HG03280 (cell line): Measurements from ENCODE around the gene KSR1.
"Not testable (repeated sequence)": the region's sequence is repeated elsewhere in the genome, so short reads cannot be mapped to it uniquely, and the experiment has no call there.

Source experiments
- ATAC-seq: cut with Tn5 transposase; IDR thresholded peaks from one replicate; pipeline ENCODE4 v1.9.1; 2021; ENCODE audit warnings: mild to moderate bottlenecking, moderate library complexity; ENCODE audit not compliant: unreplicated experiment

The KSR1 gene

DNA sequence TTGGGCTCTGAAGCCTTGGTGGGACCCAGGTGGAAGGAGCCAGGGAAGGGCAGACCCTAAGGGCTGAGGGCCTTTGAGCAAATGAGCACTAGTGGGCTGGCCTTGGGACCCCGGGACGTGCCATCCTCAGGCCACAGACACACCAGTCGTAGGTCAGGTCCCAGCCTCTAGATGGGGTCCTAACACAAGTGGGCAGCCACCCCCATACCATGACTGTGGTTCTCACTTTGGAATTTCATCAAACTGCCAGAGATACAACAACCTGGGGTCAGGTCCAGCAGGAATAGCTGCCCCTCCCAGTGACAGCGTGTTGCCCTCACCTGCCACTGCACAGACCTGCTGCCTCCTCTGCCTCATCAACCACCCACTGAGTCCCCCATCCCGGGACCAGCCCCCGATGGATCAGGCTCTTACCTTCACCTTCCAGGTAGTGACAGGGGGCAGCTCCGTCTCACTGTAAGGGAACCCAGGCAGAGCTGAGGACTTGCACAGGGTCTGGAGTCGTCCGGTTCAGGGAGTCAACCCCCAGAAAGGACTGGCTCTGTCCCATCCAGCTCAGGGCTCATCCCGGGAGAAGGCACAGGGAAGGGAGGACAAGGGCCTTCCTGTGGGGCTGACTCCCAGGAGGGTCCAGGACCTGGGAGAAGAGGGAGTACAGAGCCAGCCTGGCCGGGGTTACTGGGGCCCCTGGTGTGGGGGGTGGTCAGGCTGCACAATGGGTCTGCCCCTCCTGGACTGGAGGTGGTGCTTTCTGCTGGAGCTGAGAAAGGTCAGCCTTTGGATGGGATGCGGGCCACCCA, 214.7 kb downstream of the KSR1 start:
- ATAC-seq, result no peak

DNA sequence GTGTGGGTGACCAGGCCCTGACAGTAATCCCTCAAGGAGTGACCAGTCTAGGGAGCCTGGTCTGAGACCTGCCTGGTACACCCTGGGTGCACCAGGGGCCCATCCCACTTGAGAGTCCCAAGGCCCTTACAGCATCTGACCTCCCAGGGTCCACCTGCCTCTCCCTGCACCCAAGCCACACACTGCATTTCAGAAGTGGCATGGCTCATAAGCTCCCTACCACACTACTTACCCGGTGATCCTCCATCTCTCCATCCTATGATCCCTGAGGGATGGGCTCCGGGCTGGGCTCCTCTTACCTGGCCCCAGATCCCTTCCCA, 215.3 kb downstream of the KSR1 start:
- no peak for ATAC-seq

DNA sequence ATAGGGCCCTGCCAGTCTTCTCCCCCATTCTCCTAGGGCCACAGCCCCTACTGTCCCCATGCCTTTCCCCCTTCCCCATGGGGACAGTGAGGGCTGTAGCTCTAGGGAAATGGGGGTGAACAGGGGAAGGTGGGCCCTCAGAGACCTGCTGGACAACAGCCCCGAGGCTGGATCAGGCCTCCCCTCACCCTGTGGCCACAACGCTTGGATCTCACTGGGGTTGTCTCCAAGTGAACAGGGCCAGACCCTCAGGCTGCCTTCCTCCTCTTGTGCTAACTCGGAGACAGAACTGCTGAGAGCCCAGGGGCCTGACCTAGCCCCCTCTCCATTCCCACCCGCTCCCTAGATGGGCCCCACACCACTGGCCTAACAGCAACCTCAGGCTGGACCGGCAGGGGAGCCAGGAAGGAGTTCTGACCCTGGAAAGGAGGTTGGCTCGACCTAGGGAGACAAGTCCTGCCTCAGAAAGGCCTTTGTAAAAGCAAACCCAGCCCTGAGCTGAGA, 215.8 kb downstream of the KSR1 start:
- not testable (repeated sequence) for ATAC-seq

DNA sequence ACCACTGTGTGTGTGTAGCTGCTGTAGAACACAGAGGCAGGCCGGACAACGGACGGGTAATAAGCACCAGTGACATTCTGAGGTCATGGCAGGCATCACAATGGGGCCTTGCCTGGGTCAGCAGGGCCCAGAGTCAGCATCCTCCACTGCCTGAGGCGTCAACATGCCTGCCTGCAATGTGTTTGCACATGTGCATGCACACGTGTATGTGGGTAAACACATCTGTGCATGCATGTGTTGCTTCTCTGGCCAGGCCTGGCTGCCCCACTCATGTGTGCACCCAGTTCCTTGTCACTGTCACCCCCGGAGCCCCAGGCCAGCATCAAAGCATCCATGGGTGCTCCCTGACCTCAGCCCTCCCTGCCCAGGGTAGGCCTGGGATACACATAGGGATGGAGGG, 218.1 kb downstream of the KSR1 start:
- no peak for ATAC-seq
